HL-60 (cell line): ENCODE measurements around the gene DOP1B.

Source experiments
- GABPA ChIP-seq: IDR thresholded peaks from 2 replicates; pipeline ENCODE4 v1.6.1; 2012; ENCODE audit warnings: low read depth
- POLR2AphosphoS5 ChIP-seq: IDR thresholded peaks from 2 replicates; pipeline ENCODE4 v1.6.1; 2012; ENCODE audit warnings: low read depth
- SPI1 ChIP-seq: IDR thresholded peaks from 2 replicates; pipeline ENCODE4 v1.6.1; 2012; ENCODE audit warnings: low read depth, mild to moderate bottlenecking, borderline replicate concordance
- TF ChIP-seq, protein P1 (sequence below): IDR thresholded peaks from one replicate; pipeline ENCODE4 v1.5.1; 2011; ENCODE audit warnings: low read length, control low read depth, inconsistent platforms; ENCODE audit not compliant: insufficient read depth
- TF ChIP-seq, protein P2 (sequence below): IDR thresholded peaks from 2 replicates; pipeline ENCODE4 v1.6.1; 2012; ENCODE audit warnings: low read depth; ENCODE audit not compliant: insufficient replicate concordance

DNA sequence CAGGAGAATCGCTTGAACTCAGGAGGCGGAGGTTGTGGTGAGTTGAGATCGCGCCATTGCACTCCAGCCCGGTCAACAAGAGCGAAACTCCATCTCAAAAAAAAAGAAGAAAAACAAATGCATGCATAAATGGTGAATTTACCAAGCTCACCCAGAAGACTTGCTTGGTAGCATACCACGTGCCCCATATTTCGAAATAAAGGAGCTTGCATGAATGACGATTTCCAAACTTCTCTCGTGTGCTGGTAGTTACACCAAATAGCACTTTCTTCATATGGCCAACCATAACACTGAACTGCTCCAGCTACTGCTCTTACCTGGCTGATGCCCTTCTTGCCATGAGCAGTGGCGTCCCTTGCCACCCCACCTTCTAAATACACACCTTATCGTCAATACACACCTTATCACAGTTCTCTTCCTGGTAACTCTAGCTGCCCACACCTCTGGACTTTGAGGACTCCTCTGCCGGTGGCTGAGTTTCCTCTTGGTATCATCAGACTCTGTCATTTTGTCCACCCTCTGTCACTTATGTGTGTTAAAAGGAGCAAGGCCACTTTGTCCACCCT, 2.8 kb downstream of the DOP1B start:
- TF ChIP-seq, protein P1, sequence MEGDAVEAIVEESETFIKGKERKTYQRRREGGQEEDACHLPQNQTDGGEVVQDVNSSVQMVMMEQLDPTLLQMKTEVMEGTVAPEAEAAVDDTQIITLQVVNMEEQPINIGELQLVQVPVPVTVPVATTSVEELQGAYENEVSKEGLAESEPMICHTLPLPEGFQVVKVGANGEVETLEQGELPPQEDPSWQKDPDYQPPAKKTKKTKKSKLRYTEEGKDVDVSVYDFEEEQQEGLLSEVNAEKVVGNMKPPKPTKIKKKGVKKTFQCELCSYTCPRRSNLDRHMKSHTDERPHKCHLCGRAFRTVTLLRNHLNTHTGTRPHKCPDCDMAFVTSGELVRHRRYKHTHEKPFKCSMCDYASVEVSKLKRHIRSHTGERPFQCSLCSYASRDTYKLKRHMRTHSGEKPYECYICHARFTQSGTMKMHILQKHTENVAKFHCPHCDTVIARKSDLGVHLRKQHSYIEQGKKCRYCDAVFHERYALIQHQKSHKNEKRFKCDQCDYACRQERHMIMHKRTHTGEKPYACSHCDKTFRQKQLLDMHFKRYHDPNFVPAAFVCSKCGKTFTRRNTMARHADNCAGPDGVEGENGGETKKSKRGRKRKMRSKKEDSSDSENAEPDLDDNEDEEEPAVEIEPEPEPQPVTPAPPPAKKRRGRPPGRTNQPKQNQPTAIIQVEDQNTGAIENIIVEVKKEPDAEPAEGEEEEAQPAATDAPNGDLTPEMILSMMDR, result no peak
- TF ChIP-seq POLR2AphosphoS5, result peak; percentile 46
- no peak for TF ChIP-seq SPI1
- TF ChIP-seq, protein P2, sequence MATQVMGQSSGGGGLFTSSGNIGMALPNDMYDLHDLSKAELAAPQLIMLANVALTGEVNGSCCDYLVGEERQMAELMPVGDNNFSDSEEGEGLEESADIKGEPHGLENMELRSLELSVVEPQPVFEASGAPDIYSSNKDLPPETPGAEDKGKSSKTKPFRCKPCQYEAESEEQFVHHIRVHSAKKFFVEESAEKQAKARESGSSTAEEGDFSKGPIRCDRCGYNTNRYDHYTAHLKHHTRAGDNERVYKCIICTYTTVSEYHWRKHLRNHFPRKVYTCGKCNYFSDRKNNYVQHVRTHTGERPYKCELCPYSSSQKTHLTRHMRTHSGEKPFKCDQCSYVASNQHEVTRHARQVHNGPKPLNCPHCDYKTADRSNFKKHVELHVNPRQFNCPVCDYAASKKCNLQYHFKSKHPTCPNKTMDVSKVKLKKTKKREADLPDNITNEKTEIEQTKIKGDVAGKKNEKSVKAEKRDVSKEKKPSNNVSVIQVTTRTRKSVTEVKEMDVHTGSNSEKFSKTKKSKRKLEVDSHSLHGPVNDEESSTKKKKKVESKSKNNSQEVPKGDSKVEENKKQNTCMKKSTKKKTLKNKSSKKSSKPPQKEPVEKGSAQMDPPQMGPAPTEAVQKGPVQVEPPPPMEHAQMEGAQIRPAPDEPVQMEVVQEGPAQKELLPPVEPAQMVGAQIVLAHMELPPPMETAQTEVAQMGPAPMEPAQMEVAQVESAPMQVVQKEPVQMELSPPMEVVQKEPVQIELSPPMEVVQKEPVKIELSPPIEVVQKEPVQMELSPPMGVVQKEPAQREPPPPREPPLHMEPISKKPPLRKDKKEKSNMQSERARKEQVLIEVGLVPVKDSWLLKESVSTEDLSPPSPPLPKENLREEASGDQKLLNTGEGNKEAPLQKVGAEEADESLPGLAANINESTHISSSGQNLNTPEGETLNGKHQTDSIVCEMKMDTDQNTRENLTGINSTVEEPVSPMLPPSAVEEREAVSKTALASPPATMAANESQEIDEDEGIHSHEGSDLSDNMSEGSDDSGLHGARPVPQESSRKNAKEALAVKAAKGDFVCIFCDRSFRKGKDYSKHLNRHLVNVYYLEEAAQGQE, result no peak
- no peak for TF ChIP-seq GABPA
